G401.6 (cell line): ENCODE data around the gene PLEKHA4.

Experiments
- FAIRE-seq: peaks from 2 replicates; lab custom pipeline; 2012; peaks lifted over from hg19 to GRCh38; lab: Jason Lieb, UNC

Gene PLEKHA4

GRCh38 chr19:48826606-48827020 lies 41.8 kb downstream of the PLEKHA4 start:
- FAIRE-seq, result no peak

GRCh38 chr19:48822514-48822913 lies 45.9 kb downstream of the PLEKHA4 start:
- no peak for FAIRE-seq

- FAIRE-seq, result no peak
Measured at GRCh38 chr19:48821633-48822032, 46.8 kb downstream of the PLEKHA4 start.

GRCh38 chr19:48819366-48819816 lies 49.0 kb downstream of the PLEKHA4 start:
- no peak for FAIRE-seq

GRCh38 chr19:48818234-48818820 lies 50.1 kb downstream of the PLEKHA4 start:
- FAIRE-seq, result no peak

GRCh38 chr19:48817585-48818124 lies 50.8 kb downstream of the PLEKHA4 start:
- FAIRE-seq, result no peak

- FAIRE-seq, result no peak
Measured at GRCh38 chr19:48815870-48816501, 52.4 kb downstream of the PLEKHA4 start.

GRCh38 chr19:48814895-48815294 lies 53.5 kb downstream of the PLEKHA4 start:
- no peak for FAIRE-seq

- no peak for FAIRE-seq
Measured at GRCh38 chr19:48813123-48813913, 55.1 kb downstream of the PLEKHA4 start.

GRCh38 chr19:48812094-48812929 lies 56.1 kb downstream of the PLEKHA4 start:
- no peak for FAIRE-seq

GRCh38 chr19:48810151-48810550 lies 58.3 kb downstream of the PLEKHA4 start:
- no peak for FAIRE-seq

- no peak for FAIRE-seq
Measured at GRCh38 chr19:48807590-48808308, 60.7 kb downstream of the PLEKHA4 start.

- FAIRE-seq, result no peak
Measured at GRCh38 chr19:48806818-48807589, 61.4 kb downstream of the PLEKHA4 start.

GRCh38 chr19:48806518-48806817 lies 61.9 kb downstream of the PLEKHA4 start:
- peak; percentile 75 for FAIRE-seq

GRCh38 chr19:48805452-48805851 lies 63.0 kb downstream of the PLEKHA4 start:
- no peak for FAIRE-seq

- FAIRE-seq, result no peak
Measured at GRCh38 chr19:48804496-48804895, 63.9 kb downstream of the PLEKHA4 start.

GRCh38 chr19:48802623-48803022 lies 65.8 kb downstream of the PLEKHA4 start:
- no peak for FAIRE-seq

- FAIRE-seq, result no peak
Measured at GRCh38 chr19:48799358-48800300, 68.8 kb downstream of the PLEKHA4 start.

- no peak for FAIRE-seq
Measured at GRCh38 chr19:48798937-48799336, 69.5 kb downstream of the PLEKHA4 start.

GRCh38 chr19:48797103-48797502 lies 71.3 kb downstream of the PLEKHA4 start:
- no peak for FAIRE-seq
